Middle frontal gyrus (tissue), 1 donor: Measurements from ENCODE around the gene ZNF555.
A peak's percentile ranks its signal among the peaks of the same experiment; 100 is the strongest.
"Not testable (repeated sequence)": the region's sequence is repeated elsewhere in the genome, so short reads cannot be mapped to it uniquely, and the experiment has no call there.

Experiments
- DNase-seq: peaks from one replicate; pipeline ENCODE4 v3.0.0-alpha.2; 2015; ENCODE audit warnings: low spot score; ENCODE audit errors: extremely low spot score

Gene ZNF555

GRCh38 chr19:2840794-2841791 lies at the start of gene ZNF555:
Gene ZNF555 (plus strand): TSS chr19:2841475. CDS start chr19:2841573, 98 bp downstream.
- peak; percentile 98 for DNase-seq

- DNase-seq = no peak
These were observed 49.4 kb upstream of the ZNF555 start for GRCh38 chr19:2791876-2792275.

GRCh38 chr19:2792666-2793065 lies 48.6 kb upstream of the ZNF555 start:
- DNase-seq = not testable (repeated sequence)

GRCh38 chr19:2793126-2793525 lies 48.1 kb upstream of the ZNF555 start:
- no peak for DNase-seq

GRCh38 chr19:2793577-2793976 lies 47.7 kb upstream of the ZNF555 start:
- DNase-seq = no peak

- no peak for DNase-seq
These were observed 45.2 kb upstream of the ZNF555 start for GRCh38 chr19:2795827-2796658.

- DNase-seq = no peak
These were observed 44.5 kb upstream of the ZNF555 start for GRCh38 chr19:2796659-2797266.

GRCh38 chr19:2797280-2797679 lies 44.0 kb upstream of the ZNF555 start:
- DNase-seq = no peak

- DNase-seq = no peak
These were observed 43.1 kb upstream of the ZNF555 start for GRCh38 chr19:2798158-2798685.

GRCh38 chr19:2798733-2799132 lies 42.5 kb upstream of the ZNF555 start:
- DNase-seq = no peak

- no peak for DNase-seq
These were observed 41.8 kb upstream of the ZNF555 start for GRCh38 chr19:2799273-2800020.

- no peak for DNase-seq
These were observed 40.8 kb upstream of the ZNF555 start for GRCh38 chr19:2800506-2800905.

- no peak for DNase-seq
These were observed 38.4 kb upstream of the ZNF555 start for GRCh38 chr19:2802826-2803225.

GRCh38 chr19:2803486-2804155 lies 37.7 kb upstream of the ZNF555 start:
- no peak for DNase-seq

GRCh38 chr19:2804156-2805004 lies 36.9 kb upstream of the ZNF555 start:
- DNase-seq = no peak

- DNase-seq = no peak
These were observed 35.9 kb upstream of the ZNF555 start for GRCh38 chr19:2805261-2805900.

- DNase-seq = no peak
These were observed 35.2 kb upstream of the ZNF555 start for GRCh38 chr19:2805991-2806649.

- DNase-seq = no peak
These were observed 34.4 kb upstream of the ZNF555 start for GRCh38 chr19:2806736-2807378.
